GM12873 (cell line): Measurements from ENCODE around the gene CREB3L2.

Experiments used
- TF ChIP-seq, protein P1 (sequence below): IDR thresholded peaks from 2 replicates; pipeline ENCODE4 v1.5.1; 2012; ENCODE audit warnings: low read depth, mild to moderate bottlenecking, moderate library complexity, low read length, control low read depth; ENCODE audit not compliant: insufficient read depth; ENCODE audit errors: missing control alignments

Gene CREB3L2

DNA sequence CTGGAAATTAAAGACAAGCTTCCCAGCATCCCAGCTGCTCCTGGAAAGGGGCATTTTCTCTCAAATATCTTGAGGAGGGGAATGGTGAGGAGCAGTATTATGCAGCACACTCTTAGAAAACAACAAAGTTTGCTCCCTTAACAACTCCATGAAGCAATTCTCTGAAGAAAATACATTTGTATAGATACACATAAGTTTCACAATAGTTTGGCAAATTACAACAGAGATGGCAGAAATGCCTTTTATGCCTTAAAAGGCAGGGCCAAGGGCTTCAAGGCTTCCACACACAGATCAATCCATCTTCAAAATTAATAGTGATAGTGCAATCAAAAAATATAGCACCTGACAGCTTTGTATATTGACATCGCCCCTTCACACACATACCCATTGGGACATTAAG lies 167.3 kb downstream of the CREB3L2 start:
- TF ChIP-seq, protein P1, sequence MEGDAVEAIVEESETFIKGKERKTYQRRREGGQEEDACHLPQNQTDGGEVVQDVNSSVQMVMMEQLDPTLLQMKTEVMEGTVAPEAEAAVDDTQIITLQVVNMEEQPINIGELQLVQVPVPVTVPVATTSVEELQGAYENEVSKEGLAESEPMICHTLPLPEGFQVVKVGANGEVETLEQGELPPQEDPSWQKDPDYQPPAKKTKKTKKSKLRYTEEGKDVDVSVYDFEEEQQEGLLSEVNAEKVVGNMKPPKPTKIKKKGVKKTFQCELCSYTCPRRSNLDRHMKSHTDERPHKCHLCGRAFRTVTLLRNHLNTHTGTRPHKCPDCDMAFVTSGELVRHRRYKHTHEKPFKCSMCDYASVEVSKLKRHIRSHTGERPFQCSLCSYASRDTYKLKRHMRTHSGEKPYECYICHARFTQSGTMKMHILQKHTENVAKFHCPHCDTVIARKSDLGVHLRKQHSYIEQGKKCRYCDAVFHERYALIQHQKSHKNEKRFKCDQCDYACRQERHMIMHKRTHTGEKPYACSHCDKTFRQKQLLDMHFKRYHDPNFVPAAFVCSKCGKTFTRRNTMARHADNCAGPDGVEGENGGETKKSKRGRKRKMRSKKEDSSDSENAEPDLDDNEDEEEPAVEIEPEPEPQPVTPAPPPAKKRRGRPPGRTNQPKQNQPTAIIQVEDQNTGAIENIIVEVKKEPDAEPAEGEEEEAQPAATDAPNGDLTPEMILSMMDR: no peak

DNA sequence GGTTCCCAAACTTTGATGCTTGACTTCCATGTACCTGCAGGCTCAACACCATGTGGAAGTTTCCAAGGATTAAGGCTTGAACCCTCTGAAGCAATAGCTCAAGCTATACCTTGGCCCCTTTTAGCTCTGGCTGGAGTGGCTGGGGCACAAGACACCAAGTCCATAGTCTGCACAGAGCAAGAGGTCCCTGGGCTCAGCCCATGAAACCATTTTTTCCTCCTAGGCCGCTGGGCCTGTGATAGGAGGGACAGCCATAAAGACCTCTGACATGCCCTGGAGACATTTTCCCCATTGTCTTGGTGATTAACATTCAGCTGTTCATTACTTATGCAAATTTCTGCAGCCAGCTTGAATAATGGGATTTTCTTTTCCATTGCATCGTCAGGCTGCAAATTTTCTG lies 169.5 kb downstream of the CREB3L2 start:
- TF ChIP-seq, protein P1: no peak

DNA sequence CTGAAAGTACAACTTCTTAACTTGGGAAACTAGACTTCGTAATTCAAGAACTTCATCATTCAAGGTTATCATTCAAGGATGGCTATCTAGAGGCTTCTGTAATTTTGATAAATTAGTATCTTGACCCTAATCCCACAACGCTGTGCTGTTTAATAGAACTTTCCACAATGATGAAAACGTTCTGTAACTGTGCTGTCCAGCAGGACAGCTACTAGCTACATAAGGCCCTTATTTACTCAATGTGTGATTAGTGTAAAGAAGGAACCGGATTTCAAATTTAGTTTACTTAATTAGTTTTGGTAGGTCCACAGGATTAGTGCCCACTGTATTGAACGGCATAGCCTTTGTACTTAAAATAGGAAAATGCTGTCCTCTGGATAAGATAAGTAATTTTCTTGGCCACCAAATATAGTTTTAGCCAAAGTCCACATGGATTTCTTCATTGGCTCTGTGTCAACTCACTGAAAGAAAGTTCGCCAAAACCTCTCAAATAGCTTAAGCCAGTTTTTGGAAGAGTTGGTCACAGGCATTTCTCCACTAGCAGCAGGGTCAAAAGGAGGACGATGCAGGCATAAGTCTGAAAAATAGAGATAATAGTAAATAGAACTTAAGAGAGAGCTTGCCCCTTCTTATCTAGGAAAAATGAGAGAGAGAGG lies 172.4 kb downstream of the CREB3L2 start:
- TF ChIP-seq, protein P1: no peak

DNA sequence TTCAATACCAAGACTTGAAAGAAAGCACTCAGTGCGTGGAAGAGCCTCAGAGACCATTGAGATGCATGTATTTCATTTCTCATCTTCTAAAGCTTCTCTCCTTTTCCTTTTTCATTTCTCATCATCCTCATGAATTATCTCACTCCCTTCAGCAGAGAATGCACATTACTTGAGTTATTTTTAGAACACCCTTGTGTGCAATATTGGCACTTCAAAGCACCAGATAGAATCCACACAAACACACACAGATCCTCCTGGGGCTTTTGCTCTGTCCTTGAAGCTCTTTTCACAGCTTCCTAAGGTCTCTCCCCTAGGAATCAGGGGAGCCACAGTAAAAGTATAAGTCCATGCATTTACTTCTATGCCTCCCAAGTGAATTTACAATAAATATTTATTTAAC lies 173.4 kb downstream of the CREB3L2 start:
- TF ChIP-seq, protein P1: no peak

DNA sequence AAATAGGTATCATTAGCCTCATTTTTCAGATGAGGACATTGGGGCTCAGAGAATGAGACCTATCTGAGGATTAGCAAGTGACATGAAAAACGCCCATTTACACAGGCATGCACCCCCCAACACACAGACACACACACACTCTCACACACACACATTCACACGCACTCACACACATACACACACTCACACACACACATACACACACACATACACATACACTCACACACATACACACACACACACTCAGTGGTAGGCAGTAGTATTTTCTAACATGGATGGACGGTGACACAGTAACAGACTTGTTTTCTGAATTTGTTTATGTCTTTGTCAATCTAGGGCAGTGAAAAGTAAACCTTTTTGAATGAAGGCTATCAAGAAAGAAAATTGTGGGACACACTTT lies 176.4 kb downstream of the CREB3L2 start:
- TF ChIP-seq, protein P1: no peak
